Activated CD8-positive, alpha-beta memory T cell treated with anti-CD3 and anti-CD28 coated beads for 4 hours (primary cell): ENCODE measurements around the gene HLF.

Experiments used
- DNase-seq, 2 donors: peaks; one replicate each; pipeline ENCODE4 v3.0.0-alpha.2; 2020; ENCODE audit warnings: low read depth in 2 of 2

The HLF gene

DNA sequence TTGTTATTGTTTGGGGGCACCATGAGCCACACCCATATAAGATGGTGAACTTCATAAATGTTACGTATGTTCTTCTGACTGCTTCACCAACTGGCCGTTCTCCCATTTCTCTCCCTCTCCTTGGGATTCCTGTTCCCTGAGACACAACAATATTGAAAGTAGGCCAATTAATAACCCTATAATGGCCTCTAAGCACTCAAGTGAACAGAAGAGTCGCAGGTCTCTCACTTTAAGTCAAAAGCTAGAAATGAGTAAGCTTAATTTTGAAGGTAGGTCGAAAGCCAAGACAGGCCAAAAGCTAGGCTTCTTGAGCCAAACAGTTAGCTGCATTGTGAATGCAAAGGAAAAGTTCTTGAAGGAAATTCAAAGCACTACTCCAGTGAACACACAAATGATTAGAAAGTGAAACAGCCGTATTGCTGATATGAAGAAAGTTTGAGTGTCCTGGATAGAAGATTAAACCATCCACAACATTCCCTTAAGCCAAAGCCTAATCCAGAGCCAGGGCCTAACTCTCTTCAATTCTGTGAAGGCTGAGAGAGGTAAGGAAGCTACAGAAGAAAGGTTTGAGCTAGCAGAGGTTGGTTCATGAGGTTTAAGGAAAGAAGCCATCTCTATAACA is 25.8 kb downstream of the HLF start:
- no peak for DNase-seq

GRCh38 chr17:55291114-55291507 is 26.4 kb downstream of the HLF start:
- no peak for DNase-seq

DNA sequence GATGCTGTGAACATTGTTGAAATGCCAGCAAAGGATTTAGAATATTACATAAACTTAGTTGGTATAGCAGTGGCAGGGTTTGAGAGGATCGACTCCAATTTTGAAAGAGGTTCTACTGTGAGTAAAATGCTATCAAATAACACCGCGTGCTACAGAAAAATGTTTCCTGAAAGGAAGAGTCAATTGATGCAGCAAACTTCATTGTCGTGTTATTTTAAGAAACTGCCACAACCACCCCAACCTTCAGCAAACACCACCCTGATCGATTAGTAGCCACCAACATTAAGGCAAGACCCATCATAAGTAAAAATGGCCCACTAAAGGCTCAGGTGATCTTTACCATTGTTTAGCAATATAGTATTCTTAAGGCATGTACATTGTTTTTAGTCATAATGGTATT is 27.3 kb downstream of the HLF start:
- no peak for DNase-seq

GRCh38 chr17:55294042-55294751 is 29.4 kb downstream of the HLF start:
- DNase-seq: no peak

DNA sequence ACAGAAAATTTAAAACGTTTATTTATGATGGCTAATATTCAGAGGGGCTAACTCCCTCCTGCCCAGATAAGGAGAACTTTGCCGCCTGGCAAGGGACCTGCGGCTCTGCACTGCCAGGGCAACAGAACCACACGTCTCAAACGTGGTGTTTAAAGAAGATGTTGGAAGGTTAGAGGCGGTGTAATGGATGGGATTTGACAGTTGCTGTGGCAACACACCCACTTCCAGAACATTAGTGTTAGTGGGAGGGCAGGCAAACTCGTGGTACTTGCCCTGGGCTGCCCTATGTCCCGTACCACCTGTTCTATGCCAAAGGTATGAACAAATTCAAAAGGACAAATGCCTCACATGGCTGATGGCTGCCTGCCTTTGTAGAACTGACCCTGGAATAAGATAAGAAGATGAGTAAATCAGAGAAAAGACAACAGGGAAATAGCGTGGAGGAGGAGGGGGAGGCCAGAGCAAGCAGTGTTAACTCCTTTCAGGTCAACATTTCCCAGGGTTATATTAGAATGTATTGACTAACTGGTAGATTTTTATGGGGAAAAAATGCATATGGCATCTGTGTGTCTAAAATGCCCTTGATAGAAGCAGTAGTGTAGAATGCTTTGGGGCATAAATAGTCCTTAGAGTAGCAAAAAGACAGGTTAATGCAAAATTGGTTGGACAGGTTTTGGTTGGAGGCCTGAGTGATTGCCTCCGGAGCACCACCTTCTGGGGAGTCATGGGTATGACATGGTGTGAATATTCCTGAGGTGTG is 30.8 kb downstream of the HLF start:
- peak; percentile 9 to 11 for DNase-seq

DNA sequence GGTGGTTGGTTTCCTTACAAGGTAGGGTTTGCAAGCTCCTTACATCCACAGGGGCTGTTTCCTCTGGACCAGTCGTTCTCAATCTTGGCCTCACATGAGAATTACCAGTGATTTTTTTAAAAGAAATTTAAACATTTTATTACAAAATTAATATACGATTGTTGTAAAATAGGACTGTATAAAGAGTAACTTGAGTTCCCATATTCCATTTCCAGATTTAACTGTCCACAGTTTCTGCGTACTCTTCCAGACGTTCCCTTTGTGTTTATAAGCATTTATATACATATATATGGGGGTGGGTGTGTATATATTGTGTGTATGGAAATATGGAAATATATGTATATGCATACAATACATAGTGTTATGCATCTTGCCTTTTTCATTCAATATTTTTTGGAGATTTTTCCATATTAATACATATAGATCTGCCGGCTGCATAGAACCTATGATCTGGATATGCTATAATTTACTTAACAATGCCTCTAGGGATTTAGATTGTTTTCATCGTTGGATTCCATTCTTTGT is 31.5 kb downstream of the HLF start:
- DNase-seq: no peak

DNA sequence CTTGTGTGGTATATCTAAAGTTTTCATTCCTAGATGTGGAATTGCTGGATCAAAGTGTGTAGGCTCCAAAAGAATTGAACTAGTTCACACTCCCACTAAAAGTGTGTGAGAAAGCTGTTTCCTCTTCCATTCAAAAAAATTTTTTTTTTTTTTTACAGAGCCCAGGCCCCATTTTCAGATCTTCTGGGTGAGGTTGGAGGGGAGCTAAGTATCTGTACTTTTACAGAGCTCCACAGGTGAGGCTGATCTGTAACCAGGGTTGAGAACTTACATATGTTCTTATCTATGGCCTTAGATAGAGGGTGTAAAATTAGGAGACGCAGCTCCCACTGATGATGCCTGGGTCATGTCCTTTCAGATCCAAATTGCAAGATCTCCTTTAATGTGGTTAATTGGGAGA is 31.9 kb downstream of the HLF start:
- no peak for DNase-seq

DNA sequence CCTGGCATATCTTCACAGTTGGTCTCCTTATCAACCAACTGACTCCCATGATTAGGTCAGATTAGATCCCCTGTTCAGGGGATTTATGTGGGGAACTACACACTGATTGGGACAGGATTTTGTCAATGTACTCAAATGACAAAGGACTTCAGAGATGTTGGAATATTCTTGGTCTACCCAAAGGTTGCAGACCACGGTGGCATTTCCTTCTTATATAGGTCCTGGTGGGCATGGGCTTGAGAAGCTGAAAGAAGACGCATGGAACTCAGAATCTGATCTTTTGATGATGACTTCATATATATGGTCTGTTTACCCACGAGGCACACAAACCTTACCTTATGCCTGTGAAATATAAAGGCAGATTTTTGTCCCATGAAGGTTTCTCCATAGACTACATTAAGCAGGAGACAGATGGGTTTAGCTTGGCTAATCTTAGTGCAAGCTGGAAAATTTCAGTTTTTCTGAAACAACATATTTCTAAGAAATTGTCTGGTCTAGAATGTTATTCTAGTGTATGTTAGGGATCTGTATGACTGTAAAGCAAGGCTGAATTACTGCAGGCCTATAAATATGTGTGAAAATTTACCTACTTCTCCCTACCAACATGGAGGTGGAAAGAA is 33.5 kb downstream of the HLF start:
- no peak for DNase-seq

DNA sequence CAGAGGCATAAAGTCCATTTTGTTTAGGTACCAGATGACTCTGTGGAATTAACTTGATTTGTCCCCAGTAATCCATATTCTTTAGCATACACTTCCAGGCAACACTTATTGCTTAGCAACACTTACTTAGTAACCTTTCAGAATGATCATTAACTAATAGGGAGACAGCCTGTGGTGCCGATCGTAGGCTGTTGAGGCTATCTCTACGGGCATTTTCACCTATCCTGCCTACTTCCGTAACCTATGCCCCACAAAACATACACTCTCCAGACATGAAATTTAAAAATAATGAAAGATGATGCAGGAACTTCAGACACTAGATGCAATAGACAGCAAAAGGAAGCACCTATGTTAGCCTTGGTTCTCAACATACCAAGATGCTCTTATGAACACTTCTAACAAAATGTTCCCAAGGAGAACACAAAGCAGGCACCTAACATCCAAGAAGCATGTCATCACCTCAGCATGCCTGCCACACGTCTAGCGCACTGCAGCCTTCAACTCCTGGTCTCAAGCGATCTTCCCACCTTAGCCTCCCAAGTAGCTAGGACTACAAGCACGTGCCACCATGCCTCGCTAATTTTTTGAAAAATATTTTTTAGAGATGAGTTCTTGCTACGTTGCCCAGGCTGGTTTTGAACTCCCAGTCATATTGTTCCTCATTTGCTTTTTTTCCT is 34.5 kb downstream of the HLF start:
- no peak for DNase-seq

DNA sequence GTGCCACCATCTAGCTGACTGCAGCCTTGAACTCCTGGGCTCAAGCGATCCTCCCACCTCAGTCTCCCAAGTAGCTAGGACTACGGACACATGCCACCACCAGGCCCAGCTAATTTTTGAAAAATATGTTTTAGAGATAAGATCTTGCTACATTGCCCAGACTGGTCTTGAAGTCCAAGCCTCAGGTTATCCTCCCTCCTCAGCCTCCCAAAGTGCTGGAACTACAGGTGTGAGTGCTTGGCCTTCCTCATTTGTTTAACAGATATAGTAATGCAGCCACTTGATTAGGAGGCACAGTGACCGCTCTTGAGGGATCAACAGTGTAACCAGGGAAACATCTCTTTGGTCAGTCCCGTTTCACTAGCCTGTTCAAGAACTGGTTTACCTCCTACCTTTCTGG is 35.1 kb downstream of the HLF start:
- no peak for DNase-seq

- DNase-seq: no peak
Observed at GRCh38 chr17:55300479-55301290, 35.9 kb downstream of the HLF start.

GRCh38 chr17:55301521-55302406 is 37.0 kb downstream of the HLF start:
- DNase-seq: no peak

GRCh38 chr17:55302407-55302787 is 37.6 kb downstream of the HLF start:
- no peak for DNase-seq

GRCh38 chr17:55303008-55303493 is 38.3 kb downstream of the HLF start:
- no peak for DNase-seq

- DNase-seq: no peak
Observed at GRCh38 chr17:55303701-55304145, 39.0 kb downstream of the HLF start.

- no peak for DNase-seq
Observed at GRCh38 chr17:55304171-55304859, 39.6 kb downstream of the HLF start.

- DNase-seq: no peak
Observed at GRCh38 chr17:55305321-55306087, 40.7 kb downstream of the HLF start.

GRCh38 chr17:55307879-55308278 is 43.1 kb downstream of the HLF start:
- DNase-seq: no peak
